Left renal cortex interstitium (tissue), 4 donors: Measurements from ENCODE around the gene DHX29. TPM values are rescaled to one million over a fixed set of nuclear protein-coding genes. Genes with fewer than 3 reads are reported as not detected.
"Not testable (repeated sequence)": the region's sequence is repeated elsewhere in the genome, so short reads cannot be mapped to it uniquely, and the experiment has no call there.

Source experiments
- DNase-seq, 4 donors: peaks; one replicate each; pipeline ENCODE4 v3.0.0-alpha.2; 2013; ENCODE audit warnings: low read depth in 4 of 4, low spot score in 2 of 4, missing footprints in 1 of 4
- polyA plus RNA-seq, 4 donors: library from polyadenylated mRNA; unstranded; fragments of 120-200 nt; gene quantifications; one replicate each; pipeline ENCODE4 v1.2.1, GENCODE V29; 2013; ENCODE audit not compliant: insufficient read length in 4 of 4

DHX29 gene
- polyA plus RNA-seq, 4 donors: 37.2 to 48.3 (median 41.2) TPM

DNA sequence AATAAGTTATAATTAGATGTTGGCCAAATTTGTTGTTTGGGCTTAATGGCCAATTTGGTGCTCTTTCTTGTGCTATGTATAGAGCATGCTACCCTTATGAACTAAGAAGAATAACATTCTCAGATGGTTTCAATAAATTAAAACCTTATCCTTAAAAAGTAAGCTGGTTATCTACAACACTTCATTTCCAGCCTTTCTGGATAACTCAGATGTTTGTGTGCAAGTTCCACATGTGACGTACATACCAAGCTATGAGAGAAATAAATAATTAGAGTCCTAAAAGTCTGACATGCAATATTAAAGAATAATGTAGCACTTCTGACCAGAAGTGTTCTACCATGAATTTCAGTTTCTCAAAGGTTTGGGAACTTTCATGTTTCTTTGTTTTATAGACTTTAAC, 12.0 kb upstream of the DHX29 start:
- DNase-seq: no peak

DNA sequence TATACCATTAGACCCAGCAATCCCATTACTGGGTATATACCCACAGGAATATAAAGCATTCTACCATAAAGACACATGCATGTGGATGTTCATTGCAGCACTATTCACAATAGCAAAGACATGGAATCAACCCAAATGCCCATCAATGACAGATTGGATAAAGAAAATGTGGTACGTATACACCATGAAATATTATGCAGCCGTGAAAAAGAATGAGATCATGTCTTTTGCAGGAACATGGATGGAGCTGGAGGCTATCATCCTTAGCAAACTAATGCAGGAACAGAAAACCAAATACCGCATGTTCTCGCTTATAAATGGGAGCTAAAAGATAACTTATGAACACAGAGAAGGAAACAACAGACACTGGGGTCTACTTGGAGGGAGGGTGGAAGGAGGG, 10.7 kb upstream of the DHX29 start:
- not testable (repeated sequence) for DNase-seq

DNA sequence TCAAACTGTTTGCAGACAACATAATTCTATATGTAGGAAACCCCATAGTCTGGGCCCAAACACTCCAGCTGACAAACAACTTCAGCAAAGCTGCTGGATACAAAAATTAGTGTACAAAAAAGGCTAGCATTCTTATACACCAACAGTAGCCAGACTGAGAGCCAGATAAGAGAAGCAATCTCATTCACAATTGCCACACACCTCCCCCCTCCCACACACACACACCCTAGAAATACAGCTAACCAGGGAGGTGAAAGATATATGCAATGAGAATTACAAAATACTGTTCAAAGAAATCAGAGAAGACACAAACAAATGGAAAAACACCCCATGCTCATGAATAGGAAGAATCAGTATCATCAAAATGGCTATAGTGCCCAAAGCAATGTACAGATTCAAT, 9.3 kb upstream of the DHX29 start:
- no peak for DNase-seq

DNA sequence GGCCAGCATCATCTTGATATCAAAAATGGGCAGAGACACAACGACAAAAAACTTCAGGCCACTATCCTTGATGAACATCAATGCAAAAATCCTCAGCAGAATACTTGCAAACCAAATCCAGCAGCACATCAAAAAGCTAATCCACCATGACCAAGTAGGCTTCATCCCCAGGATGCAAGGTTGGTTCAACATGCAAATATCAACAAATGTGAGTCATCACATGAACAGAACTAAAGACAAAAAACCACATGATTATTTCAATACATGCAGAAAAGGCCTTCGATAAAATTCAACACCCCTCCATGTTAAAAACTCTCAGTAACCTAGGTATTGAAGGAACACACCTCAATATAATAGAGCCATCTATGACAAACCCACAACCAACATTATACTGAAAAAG, 8.8 kb upstream of the DHX29 start:
- DNase-seq: no peak

DNA sequence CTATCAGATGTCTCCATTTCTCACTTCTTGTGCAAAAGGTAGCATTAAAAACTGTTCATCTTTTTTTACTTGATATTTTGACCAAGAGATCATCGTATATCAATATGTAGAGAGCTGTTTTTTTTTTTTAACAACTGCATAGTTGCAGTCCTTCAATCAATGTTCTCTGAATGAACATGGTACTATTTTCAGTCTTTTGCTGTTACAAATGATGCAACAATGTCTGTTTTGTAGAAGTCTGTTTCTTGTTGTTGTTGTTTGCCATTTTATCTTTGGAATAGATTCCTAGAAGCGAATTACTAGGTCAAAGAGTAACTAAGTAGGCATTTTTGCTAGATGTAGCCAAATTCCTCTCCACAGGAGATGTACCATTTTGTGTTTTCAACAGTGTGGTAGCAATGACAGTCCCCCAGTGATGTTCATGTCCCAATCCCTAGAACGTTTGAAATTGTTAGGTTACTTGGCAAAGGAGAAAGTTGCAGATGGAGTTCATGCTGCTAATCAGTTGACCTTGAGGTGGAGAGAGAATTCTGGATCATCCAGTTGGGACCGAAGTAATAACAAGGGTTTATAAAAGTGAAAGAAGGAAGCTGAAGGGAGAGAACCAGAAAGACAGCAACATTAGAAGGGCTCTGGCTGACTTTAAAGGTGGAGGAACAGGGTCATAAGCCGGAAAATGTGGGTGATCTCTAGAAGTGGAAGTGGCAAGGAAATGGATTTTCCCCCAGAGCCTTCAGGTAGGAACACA, 6.5 kb upstream of the DHX29 start:
- no peak for DNase-seq

DNA sequence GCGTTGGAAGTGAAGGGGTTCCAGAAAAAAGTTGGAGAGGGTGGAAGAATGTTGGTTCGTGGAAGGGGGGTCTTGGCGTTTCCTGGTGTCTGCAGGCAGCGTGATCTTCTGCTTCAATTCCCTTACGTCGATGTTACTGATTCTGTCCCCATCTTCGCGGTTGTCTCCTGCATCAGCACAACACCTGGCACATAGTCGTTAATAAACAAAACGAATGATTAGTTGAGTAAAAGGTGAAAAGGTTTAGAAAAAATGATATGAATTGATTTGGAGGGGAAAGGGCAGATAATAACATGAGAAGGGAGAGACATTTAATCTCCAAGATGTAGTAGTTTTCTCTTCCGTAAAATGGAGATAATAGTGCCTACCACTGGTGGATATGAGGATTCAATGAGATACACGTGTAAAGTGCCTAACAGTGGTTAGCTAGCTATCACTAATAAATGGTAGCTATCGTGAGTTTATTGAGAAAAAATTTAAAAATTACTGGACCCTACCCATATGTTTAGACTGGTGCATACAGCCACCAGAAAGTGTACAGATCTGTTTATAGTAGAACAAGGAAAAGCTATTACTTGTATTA, 851 bp upstream of the DHX29 start:
- peak in 1 of 4 donors; percentile 43 for DNase-seq

DNA sequence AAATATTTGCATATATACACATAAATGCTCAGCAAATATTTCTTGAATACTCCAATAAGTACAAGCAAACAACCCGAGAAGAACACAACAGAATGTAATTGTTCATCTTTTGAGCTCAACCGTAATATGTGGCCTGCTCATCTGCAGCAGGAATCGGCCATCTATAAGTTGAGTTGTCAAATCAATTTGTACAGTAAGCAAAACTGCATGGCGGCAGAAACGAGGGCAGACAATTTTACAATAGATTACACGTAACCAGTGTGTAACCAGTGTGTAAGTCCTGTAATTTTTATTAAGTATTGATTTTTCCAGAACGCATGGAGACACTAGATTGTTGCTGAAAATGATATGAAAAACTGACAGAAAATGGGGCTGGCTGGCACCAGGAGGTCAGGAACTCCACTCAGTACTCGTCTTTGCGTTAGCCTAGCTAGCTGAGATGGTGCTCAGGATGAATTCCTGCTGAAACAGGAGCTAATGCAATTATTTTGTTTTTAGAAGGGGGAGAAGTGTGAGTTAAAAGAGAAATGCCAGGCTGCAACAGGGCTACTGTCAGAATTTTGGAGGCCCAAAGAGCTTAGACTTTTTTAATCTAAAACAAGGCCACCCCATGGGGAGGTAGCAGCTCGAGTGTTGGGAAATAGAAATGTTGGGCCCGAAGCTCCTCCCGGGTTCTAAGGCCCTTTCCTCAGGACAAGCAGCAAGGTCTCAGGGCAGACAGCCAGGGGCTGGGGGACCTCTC, 682 bp downstream of the DHX29 start:
- DNase-seq: no peak

DNA sequence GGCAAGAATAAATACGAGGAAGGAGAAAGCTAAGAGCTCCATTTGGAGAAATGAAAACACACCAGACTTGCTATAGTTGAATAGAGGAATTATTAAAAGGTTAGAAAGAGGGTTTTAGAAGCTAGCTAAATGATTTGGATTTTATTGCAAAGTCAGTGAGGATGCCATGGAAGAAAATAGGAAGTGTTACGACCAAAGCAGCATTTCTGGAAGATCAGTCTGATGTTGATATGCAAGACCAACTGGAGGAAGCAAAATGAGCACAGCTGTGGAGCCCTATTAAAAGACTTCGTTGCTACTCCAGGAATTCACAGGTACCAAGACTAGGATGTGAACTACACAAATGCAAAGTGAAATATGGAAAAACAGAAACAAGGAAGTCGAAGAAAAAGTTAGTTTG, 2.1 kb downstream of the DHX29 start:
- no peak for DNase-seq

DNA sequence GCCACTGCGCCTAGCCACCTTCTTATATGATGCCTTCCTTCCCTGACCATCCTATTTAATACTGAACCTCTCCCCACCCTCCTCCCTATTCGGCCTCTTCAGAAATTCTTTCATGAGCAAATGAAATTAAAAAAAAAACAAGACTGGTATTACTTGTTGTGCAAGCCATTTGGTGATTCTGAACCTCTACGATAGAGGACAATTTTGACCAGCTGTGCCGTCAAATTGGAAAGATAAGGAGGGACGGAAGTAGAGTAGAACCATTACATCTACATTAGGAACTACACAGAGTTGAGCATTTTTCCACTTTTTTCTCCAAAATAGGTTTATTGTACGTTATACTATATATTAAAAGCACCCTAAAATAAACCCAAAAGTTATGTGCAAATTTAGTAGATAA, 2.9 kb downstream of the DHX29 start:
- DNase-seq: no peak

DNA sequence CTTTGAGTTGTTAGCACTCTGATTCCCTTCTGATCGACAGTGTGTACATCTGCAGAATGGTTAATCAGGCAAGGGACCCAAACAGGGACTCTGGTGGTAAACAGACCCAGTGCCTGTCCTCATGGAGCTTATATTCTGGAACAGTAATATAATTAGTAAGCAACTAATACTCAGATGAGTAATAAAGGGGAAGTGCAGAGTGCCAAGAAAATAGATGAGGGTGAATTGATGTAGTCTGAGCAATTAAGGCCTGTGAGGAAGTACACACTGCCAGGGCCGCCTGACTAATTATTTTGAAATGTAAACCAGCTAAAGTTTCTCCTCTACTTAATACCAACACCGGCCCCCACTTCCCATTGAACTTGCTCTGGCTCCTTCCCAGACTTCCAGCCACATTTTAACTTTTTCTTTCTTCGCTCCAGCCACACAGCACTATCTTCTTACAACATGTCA, 4.2 kb downstream of the DHX29 start:
- DNase-seq: no peak

DNA sequence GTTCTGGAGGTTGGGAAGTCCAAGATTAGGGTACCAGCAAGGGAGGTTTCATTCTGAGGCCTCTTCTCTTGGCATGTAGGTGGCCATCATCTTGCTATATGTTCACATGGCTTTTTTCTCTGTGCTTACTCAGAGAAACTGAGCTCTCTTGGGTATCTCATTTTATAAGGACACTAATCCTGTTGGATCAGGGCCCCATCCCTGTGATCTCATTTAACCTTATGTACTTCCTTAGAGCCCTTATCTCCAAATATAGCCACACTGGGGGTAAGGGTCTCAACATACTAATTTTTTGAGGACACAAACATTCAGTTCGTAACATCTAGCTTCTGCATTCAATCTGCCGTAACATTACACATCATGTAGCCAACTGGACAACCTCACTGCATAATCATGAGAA, 6.6 kb downstream of the DHX29 start:
- no peak for DNase-seq

DNA sequence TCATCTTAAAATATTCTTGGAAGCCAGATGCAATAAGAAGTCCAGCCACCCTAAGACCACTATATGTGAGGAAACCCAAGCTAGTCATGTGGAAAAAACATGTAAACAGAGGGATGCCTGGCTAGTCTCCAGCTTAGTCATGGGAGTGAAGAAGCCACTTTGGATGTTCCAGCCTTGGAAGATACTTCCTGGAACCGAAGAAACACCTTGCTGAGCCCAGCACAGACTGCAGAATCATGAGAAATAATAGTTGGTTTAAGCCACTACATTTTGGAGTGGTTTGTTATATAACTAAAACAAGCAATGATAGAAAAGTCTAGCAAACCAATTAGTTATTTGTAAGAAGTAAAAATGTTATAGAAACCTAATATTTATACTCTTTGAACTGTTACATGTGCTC, 12.6 kb downstream of the DHX29 start:
- no peak for DNase-seq

DNA sequence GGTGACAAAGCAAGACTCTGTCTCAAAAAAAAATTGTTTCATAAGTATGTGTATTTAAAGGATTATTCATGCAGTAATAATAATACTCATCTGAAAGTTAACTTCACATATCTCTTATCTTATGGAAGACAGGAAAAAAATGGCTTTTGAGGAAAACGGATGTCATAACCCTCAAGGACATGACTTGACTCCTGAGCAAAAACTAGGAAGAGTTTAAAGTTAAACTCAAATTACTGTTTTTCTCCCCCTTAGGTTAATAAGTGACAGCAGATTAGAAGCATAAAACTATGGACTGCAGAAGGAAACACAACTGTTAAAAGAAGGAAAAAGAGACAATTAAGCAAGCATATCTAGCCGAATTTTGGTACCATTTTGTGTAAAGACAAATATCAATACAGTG, 16.5 kb downstream of the DHX29 start:
- no peak for DNase-seq

DNA sequence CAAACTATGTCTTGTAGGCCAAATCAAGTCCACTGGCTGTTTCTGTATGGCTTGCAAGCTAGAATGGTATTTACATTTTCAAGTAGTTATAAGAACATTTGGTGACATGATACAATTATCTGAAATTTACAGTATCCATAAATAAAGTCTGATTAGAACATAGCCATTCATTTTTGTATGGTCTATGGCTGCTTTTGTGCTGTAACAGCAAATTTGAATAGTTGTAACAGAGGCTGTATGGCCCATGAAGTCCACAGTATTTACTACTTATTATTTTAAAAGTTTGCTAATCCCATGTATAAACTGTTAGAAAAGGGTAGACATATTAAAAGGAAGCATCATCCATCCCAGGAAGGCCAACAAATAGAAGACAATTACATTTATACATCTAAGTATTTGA, 17.7 kb downstream of the DHX29 start:
- no peak for DNase-seq

DNA sequence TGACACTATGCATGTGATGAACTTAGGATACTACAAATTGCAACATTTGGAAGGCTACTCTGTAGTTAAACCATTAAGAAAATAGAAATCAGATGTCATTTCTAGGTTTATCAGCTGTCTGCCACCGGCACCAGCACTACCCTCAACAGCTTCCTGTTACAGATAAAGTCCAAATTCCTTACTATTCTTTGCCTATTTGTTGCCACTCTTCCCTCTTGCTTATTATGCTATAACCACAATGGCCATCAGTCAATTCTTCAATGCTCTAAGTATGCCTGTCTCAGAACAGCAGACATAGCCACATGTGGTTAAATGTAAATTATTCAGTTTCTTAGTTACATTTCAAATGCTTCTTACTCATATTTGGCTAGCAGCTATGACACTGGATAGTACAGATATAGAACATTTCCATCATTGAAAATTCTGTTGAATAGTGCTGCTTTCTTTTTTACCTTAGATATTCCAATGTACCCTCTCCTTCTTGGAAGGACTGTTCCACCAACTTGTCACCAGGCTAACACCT, 21.0 kb downstream of the DHX29 start:
- DNase-seq: no peak

DNA sequence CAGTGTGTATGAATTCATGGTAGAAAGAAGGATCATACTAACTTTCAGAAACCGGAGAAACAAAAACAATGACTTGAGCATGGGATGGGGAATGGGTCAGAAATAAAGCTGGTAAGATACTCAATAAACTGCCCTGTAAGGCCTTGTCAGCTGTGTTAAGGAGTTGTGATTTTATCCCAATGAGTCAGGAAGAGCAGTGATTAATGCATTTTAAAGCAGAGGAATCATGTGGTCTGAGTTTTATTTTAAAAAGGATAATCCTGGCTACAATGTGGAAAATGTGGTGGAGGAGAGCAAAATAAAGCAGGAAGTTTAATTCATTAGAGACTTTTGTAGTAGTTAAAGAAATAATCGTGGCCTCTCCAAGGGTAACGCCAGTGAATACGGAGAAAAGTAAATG, 28.7 kb downstream of the DHX29 start:
- no peak for DNase-seq

DNA sequence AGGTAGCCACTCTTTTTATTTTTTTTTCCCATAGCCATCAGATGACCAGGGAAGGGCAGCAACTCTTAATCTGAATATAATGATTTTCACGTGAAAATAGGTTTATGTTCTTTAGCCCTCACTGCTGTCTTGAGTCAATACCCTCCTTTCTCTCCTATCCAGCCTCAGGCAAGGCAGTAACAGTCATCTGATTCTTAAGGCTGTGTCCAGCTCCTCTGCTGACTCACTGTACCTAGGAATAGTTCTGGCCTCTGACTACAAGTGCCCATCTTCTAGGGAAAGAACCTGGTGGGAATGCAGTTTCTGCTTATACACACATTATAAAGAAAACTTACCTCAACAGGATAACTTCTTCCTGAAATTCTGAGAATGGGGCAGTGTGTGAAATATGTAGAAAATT, 30.7 kb downstream of the DHX29 start:
- no peak for DNase-seq

DNA sequence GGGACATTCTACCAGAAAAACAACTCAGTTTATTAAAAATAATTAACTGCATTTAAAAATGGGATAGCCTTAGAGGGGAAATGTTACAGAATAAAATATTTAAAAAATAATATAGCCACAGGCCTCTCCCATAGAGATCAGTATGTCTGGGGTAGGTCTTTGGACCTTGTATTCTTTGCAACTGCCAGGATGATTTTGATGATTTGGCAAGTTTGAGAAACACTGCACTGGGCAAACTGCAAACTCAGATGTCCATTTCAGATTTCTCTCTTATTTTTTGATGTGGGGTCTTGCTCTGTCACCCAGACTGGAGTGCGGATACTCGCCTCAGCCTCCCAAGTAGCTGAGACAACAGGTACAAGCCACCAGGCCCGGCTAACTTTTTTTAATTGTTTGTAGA, 49.2 kb downstream of the DHX29 start:
- DNase-seq: no peak

DNA sequence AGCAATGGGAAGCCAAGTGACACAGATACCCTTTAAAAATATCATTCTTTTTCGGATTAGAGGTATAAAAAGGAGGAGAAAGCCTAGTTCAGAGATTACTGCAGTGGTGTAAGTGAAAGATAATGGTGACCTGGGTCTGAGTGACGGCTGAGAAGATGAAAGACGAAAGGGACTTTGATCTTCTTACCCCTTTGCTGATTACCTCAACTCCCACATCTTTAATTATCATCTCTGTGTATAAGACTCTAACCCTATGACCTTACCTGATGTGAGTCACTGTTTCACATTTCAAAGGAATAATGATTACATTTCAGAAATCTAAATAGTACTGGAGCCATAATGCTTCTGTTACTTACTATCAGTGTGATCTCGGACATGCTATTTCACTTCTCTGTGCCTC, 52.7 kb downstream of the DHX29 start:
- no peak for DNase-seq

DNA sequence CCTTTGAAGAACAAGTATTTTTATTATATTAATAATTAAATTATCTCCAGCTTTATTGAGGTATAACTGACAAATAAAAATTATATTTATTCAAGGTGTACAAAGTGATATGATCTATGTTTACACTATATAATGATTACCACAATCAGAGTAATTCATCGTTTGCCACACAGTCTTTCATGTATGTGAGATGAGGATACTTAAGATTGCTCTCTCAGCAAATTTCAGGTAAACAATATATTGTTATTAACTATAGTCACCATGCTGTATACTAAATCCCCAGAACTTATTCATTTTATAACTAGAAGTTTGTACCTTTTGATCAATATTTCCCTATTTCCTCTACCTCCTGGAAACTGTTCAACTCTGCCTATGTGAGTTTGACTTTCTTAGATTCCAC, 57.4 kb downstream of the DHX29 start:
- no peak for DNase-seq

DNA sequence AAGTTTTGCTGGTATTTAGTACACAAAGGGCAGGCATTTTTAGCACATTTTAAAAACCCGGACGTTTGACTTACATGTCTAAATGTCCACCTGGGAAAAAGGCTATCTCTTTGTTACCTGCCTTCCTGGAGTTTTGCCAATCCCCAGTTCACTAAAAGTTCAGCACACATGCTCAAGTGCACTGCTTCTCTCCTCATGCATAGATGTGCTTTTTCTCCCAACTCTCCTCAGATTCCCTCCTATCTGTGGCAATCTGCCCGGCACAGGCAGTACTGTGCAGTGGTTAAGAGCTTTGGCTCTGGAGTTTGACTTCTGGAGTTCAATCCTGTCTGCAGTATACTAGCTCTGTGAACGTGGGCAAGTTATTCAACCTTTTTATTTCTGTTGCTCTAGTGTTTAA, 65.7 kb downstream of the DHX29 start:
- no peak for DNase-seq

DNA sequence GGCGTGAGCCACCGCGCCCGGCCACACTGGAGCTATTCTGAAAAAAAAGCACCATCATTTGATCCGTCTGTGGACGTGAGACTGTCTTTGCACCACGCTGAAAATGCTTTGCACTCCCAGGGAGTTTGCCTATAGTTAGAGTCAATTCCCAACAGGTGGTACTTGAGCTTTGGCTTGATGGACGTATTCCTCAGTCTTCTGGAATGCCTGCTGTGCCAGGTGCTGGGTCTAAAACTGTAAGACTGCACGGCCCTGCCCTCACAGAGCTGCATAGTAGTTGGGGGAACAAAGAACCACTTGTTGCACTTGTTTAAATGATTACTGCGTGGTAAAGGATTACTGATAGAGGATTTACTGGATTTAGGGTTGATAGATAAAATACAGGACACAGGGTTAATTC, 70.7 kb downstream of the DHX29 start:
- no peak for DNase-seq
